Measurements from ENCODE around the gene SYK. TPM values are rescaled to one million over a fixed set of nuclear protein-coding genes. Genes with fewer than 3 reads are reported as not detected.

The SYK gene
- total and polyA plus RNA-seq, 2 of the 4 experiments (the other 2 are of a cell fraction): not detected

- Histone ChIP-seq H3K18ac (ENCODE audit: low read depth, low read length) (no peak overlapping the region), H3K4me2 (ENCODE audit: low read depth, low read length) (no peak overlapping the region), H3K4ac (ENCODE audit: low read depth, low read length) (no peak overlapping the region), H3K9ac (ENCODE audit: low read depth, low read length) (no peak overlapping the region), H4K8ac (ENCODE audit: low read depth in 2 of 2, low read length in 2 of 2) (no peak overlapping the region), H2BK20ac (ENCODE audit: low read depth, low read length) (no peak overlapping the region), H3K4me3 (ENCODE audit: insufficient read depth, low read depth, low read length) (no peak overlapping the region), H3K79me1 (ENCODE audit: low read depth in 1 of 2, low read length in 2 of 2) (no peaks in the 10 kb centered on the region), H3K4me1 (ENCODE audit: control insufficient read depth, insufficient read depth, low read length) (no peaks in the 10 kb centered on the region), H3K27ac (ENCODE audit: insufficient read depth, low read length) (no peak overlapping the region), H3K27me3 (ENCODE audit: control insufficient read depth, insufficient read depth, low read length) (peaks cover 1% of the 10 kb centered on the region; the same call in 1 of the 2 replicates), H3K56ac (ENCODE audit: extremely low read depth, insufficient read depth, low read length) (no peak overlapping the region), H2BK120ac (ENCODE audit: low read depth, low read length) (no peak overlapping the region), H3K9me3 (ENCODE audit: control insufficient read depth, insufficient read depth, low read length) (no peaks in the 10 kb centered on the region), H3K23ac (ENCODE audit: low read depth, low read length) (no peak overlapping the region), H2BK15ac (ENCODE audit: low read depth, low read length) (no peak overlapping the region), H3K36me3 (ENCODE audit: control insufficient read depth, insufficient read depth, low read length) (no peaks in the 10 kb centered on the region), H3K14ac (replicated peaks; ENCODE audit: low read depth, low read length) (no peak overlapping the region), H4K91ac (ENCODE audit: insufficient read depth, low read depth, low read length) (no peak overlapping the region), H2AK9ac (replicated peaks; ENCODE audit: low read depth, low read length, poor library complexity) (no peak overlapping the region), H4K5ac (ENCODE audit: low read depth, low read length) (no peak overlapping the region), H2AFZ (replicated peaks; ENCODE audit: low read length, poor library complexity) (no peak overlapping the region), H4K20me1 (ENCODE audit: insufficient read depth, low read length) (no peaks in the 10 kb centered on the region), H2BK5ac (ENCODE audit: low read depth, low read length, poor library complexity, severe bottlenecking) (no peak overlapping the region), H2AK5ac (ENCODE audit: low read depth, low read length) (no peak overlapping the region), H3K9me1 (ENCODE audit: insufficient read depth, low read length) (no peaks in the 10 kb centered on the region)
- in situ Hi-C loops (cut with MboI; ENCODE audit: low sequenced_read_pairs): no loop called here
- WGBS, 2 experiments (ENCODE audit: extremely low coverage in 2 of 2, insufficient read length in 1 of 2): 40% methylated on average over 1 of the region's 3 CpGs; no CpG with 5 or more reads in 1 of the 2 experiments
- TF ChIP-seq POLR2A (IDR thresholded peaks at IDR 0.05; ENCODE audit: low read depth, low read length) (no peak), CEBPB (IDR thresholded peaks at IDR 0.05; ENCODE audit: low read depth, low read length) (no peak), CHD1 (IDR thresholded peaks at IDR 0.05; ENCODE audit: low read depth, low read length) (no peak), USF2 (IDR thresholded peaks at IDR 0.05; ENCODE audit: low read depth, low read length) (no peak), RFX5 (IDR thresholded peaks at IDR 0.05; ENCODE audit: low read depth, low read length) (no peak), ELK1 (IDR thresholded peaks at IDR 0.05; ENCODE audit: borderline replicate concordance, low read depth, low read length) (no peak), CTCF (conservative IDR thresholded peaks at IDR 0.05; ENCODE audit: low read depth, low read length) (no peak), MAFK (IDR thresholded peaks at IDR 0.05; ENCODE audit: low read depth, low read length) (no peak), BHLHE40 (IDR thresholded peaks at IDR 0.05; ENCODE audit: low read depth, low read length) (no peak), RAD21 (IDR thresholded peaks at IDR 0.05; ENCODE audit: low read length) (no peak), MAZ (IDR thresholded peaks at IDR 0.05; ENCODE audit: borderline replicate concordance, low read depth, low read length) (no peak)
- CTCF ChIA-PET: no interaction called here
- BruUV-seq (replicated peaks): no TSS peak
- intact Hi-C loops (cut with micrococcal nuclease): no loop called here
- POLR2A ChIA-PET (ENCODE audit: unreplicated experiment): no interaction called here
- DNase-seq: no peak
- dilution Hi-C loops (cut with HindIII; ENCODE audit: low sequenced_read_pairs, unreplicated experiment): no loop called here
- no peak for ATAC-seq (ENCODE audit: low read depth)
Observed at GRCh38 chr9:90832261-90832660, 30.6 kb downstream of the SYK start.
